ENCODE data around the gene ERMARD. TPM values are rescaled to one million over a fixed set of nuclear protein-coding genes. Genes with fewer than 3 reads are reported as not detected.

The ERMARD gene
- total RNA-seq, 3 donors from 2014 or later (not counting 1 experiment from before 2014, with no cell fraction given) = 33.9 to 42.2 (median 36.4) TPM

- Mint-ChIP-seq H3K4me3 (no peak overlapping the region), H3K27ac (no peak overlapping the region), H3K27me3 (ENCODE audit: low read depth in 2 of 2) (peaks cover 15 to 22% of the 10 kb centered on the region in 2 donors), H3K4me1 (peaks cover 13 to 16% of the 10 kb centered on the region in 2 donors), H3K9me3 (no peaks in the 10 kb centered on the region), H3K36me3 (no peaks in the 10 kb centered on the region)
- no peak overlapping the region for H3K27ac ChIP-seq (ENCODE audit: low read length)
- TF ChIP-seq CTCF (IDR thresholded peaks at IDR 0.05) = no peak
- 93% methylated on average over 5 of the region's 5 CpGs for WGBS (ENCODE audit: insufficient coverage)
- H3K4me1 ChIP-seq (ENCODE audit: control insufficient read depth, insufficient read depth, low read length) = peaks cover 13% of the 10 kb centered on the region
- H3K4me3 ChIP-seq (ENCODE audit: low read length) = no peak overlapping the region
- peaks cover 1% of the 10 kb centered on the region for H3K36me3 ChIP-seq (ENCODE audit: control insufficient read depth, insufficient read depth, low read length)
- H3K27me3 ChIP-seq (ENCODE audit: control insufficient read depth, insufficient read depth, low read length) = peaks cover 7% of the 10 kb centered on the region
- ATAC-seq (no peak), DNase-seq (no peak)
- intact Hi-C loops (cut with micrococcal nuclease) = no loop called here
- no peaks in the 10 kb centered on the region for H3K9me3 ChIP-seq (ENCODE audit: control insufficient read depth, insufficient read depth, low read length)
Measured at GRCh38 chr6:169786349-169786748, 34.9 kb downstream of the ERMARD start.

DNA sequence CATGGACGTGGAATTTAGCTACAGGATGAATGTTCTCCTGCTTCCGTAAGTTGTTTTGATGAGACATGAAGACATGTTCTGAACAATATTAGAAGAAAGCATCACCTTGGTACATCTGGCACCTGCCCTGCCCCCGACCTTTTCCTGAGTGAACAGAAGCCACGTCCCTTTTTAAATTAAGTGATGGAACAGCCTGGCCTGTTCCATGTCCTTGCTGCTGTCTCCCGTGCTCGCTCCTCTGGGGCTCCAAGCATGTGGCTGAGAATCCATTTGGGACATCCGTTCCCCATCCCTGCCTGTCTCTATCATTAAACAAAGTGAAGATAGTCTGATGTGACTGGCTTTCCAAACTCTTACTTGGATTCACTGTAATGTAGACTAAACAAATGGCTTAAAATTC lies 36.4 kb downstream of the ERMARD start:
- no peaks in the 10 kb centered on the region for H3K9me3 Mint-ChIP-seq
- H3K36me3 Mint-ChIP-seq = no peaks in the 10 kb centered on the region
- H3K27ac Mint-ChIP-seq = no peak overlapping the region
- no peaks in the 10 kb centered on the region for H3K36me3 ChIP-seq (ENCODE audit: control insufficient read depth, insufficient read depth, low read length)
- H3K4me1 Mint-ChIP-seq = peaks cover 15 to 18% of the 10 kb centered on the region in 2 donors
- intact Hi-C loops (cut with micrococcal nuclease) = no loop called here
- peaks cover 28 to 37% of the 10 kb centered on the region in 2 donors for H3K27me3 Mint-ChIP-seq (ENCODE audit: low read depth in 2 of 2)
- H3K27ac ChIP-seq (ENCODE audit: low read length) = no peak overlapping the region
- H3K9me3 ChIP-seq (ENCODE audit: control insufficient read depth, insufficient read depth, low read length) = no peaks in the 10 kb centered on the region
- no peak for DNase-seq
- 90% methylated on average over 7 of the region's 7 CpGs for WGBS (ENCODE audit: insufficient coverage)
- no peak overlapping the region for H3K4me3 ChIP-seq (ENCODE audit: low read length)
- H3K27me3 ChIP-seq (ENCODE audit: control insufficient read depth, insufficient read depth, low read length) = peaks cover 11% of the 10 kb centered on the region
- ATAC-seq = no peak
- no peak overlapping the region for H3K4me3 Mint-ChIP-seq
- H3K4me1 ChIP-seq (ENCODE audit: control insufficient read depth, insufficient read depth, low read length) = peaks cover 13% of the 10 kb centered on the region
- no peak for TF ChIP-seq CTCF (IDR thresholded peaks at IDR 0.05)

DNA sequence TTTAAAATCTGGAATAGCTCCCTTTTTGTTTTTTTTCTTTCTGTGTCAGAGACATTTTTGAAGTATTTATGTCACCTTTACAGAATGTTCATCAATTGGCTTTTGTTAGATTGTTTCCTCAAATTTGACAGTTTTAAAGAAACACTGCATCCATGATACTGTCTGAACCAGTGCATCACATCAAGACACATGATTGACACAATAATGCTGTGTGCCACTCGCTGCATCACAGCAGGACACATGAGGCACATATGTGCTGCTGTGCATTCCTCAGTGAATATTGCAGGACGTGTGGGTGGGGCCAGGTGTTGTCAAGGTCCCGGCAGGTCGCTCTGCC lies 37.4 kb downstream of the ERMARD start:
- no peaks in the 10 kb centered on the region for H3K36me3 ChIP-seq (ENCODE audit: control insufficient read depth, insufficient read depth, low read length)
- no peak for TF ChIP-seq CTCF (IDR thresholded peaks at IDR 0.05)
- intact Hi-C loops (cut with micrococcal nuclease) = no loop called here
- H3K4me3 Mint-ChIP-seq = peak overlapping the region; percentile 52
- H3K4me3 ChIP-seq (ENCODE audit: low read length) = no peak overlapping the region
- H3K27ac Mint-ChIP-seq = no peak overlapping the region
- H3K9me3 ChIP-seq (ENCODE audit: control insufficient read depth, insufficient read depth, low read length) = no peaks in the 10 kb centered on the region
- H3K36me3 Mint-ChIP-seq = no peaks in the 10 kb centered on the region
- no peak for ATAC-seq
- peaks cover 13% of the 10 kb centered on the region for H3K4me1 ChIP-seq (ENCODE audit: control insufficient read depth, insufficient read depth, low read length)
- 91% methylated on average over 4 of the region's 4 CpGs for WGBS (ENCODE audit: insufficient coverage)
- H3K9me3 Mint-ChIP-seq = no peaks in the 10 kb centered on the region
- DNase-seq = no peak
- peaks cover 33 to 40% of the 10 kb centered on the region in 2 donors for H3K27me3 Mint-ChIP-seq (ENCODE audit: low read depth in 2 of 2)
- H3K27ac ChIP-seq (ENCODE audit: low read length) = no peak overlapping the region
- H3K4me1 Mint-ChIP-seq = peaks cover 15 to 18% of the 10 kb centered on the region in 2 donors
- H3K27me3 ChIP-seq (ENCODE audit: control insufficient read depth, insufficient read depth, low read length) = peaks cover 11% of the 10 kb centered on the region

All from natural killer cell (primary cell).